HCT116 (cell line): ENCODE data around the gene GRID2IP. TPM values are rescaled to one million over a fixed set of nuclear protein-coding genes. Genes with fewer than 3 reads are reported as not detected.

Experiments
- ATAC-seq: fragments of 200-7000 bp; cut with Tn5 transposase; 2 replicates; pipeline ENCODE4 v1.9.1; 2020; ENCODE audit warnings: mild to moderate bottlenecking, moderate library complexity
- BruUV-seq: library from RNA; stranded (reverse); fragments of 400-500 nt; replicated peaks from 2 replicates; lab custom pipeline; 2021; lab: Mats Ljungman, UMichigan
- CTCF ChIA-PET: fragments of 300-600 bp; sonication (Branson Sonifier 250); formaldehyde crosslinking; loops from one replicate; lab custom pipeline; 2021; ENCODE audit warnings: antibody characterized with exemption; lab: Charles Lee
- POLR2A ChIA-PET: fragments of 300-600, 350-600 bp; sonication (Branson Sonifier 250); formaldehyde crosslinking; loops from one replicate; lab custom pipeline; 2021; ENCODE audit warnings: antibody characterized with exemption; lab: Charles Lee
- RAD21 ChIA-PET, 2 experiments: fragments of 300-600 bp; sonication (Branson Sonifier 250); formaldehyde crosslinking; loops; one replicate each; lab custom pipeline; 2023; ENCODE audit warnings: low total read pairs in 2 of 2; ENCODE audit not compliant: uncharacterized antibody in 2 of 2, unreplicated experiment in 2 of 2, low non-redundant PET in 1 of 2; lab: Charles Lee
- DNase-seq: peaks from one replicate; pipeline ENCODE4 v3.0.0-alpha.2; 2010; ENCODE audit warnings: low read depth, low spot score
- H2AFZ ChIP-seq: fragments of 200-600 bp; shearing (Covaris generic), sonication (generic); 2 replicates; pipeline ENCODE4 v1.6.1; 2017; ENCODE audit warnings: low read depth, mixed run types, mixed read lengths, antibody characterized with exemption, low read length; ENCODE audit not compliant: poor library complexity, severe bottlenecking
- H3K27ac ChIP-seq: 2 replicates; pipeline ENCODE4 v1.5.1; 2012; ENCODE audit warnings: low read depth, low read length
- H3K27me3 ChIP-seq: fragments of 200-600 bp; sonication (generic); 2 replicates; pipeline ENCODE4 v1.6.1; 2016; ENCODE audit warnings: mixed run types, low read length, mixed read lengths; ENCODE audit not compliant: insufficient read depth
- H3K36me3 ChIP-seq, 2 experiments: fragments of 200-500 bp in 1 of 2; fragments of 200-600 bp in 1 of 2; sonication (Bioruptor generic) in 1 of 2; sonication (generic) in 1 of 2; 2 replicates each; pipeline versions ENCODE4 v1.5.1 to v1.6.1; 2014 to 2016; ENCODE audit warnings: low read length in 2 of 2, inconsistent platforms in 1 of 2, mixed read lengths in 1 of 2, mixed run types in 1 of 2; ENCODE audit not compliant: insufficient read depth in 2 of 2, control insufficient read depth in 1 of 2
- H3K4me1 ChIP-seq, 2 experiments: fragments of 200-600 bp in 1 of 2; sonication (generic) in 1 of 2; 2 replicates each; pipeline versions ENCODE4 v1.5.1 to v1.6.1; 2012 to 2017; ENCODE audit warnings: low read length in 2 of 2, inconsistent platforms in 1 of 2, mild to moderate bottlenecking in 1 of 2, mixed read lengths in 1 of 2, mixed run types in 1 of 2, moderate library complexity in 1 of 2; ENCODE audit not compliant: insufficient read depth in 2 of 2, control insufficient read depth in 1 of 2
- H3K4me2 ChIP-seq: fragments of 200-600 bp; sonication (generic); 2 replicates; pipeline ENCODE4 v1.6.1; 2017; ENCODE audit warnings: mixed run types, low read length, mixed read lengths
- H3K4me3 ChIP-seq, 2 experiments: fragments of 200-600 bp in 1 of 2; sonication (generic) in 1 of 2; replicated peaks in 1 of 2; 2 replicates each; pipeline ENCODE4 v1.5.1; 2011 to 2016; ENCODE audit warnings: low read length in 2 of 2, control low read depth in 1 of 2, low read depth in 1 of 2, mild to moderate bottlenecking in 1 of 2, mixed read lengths in 1 of 2, mixed run types in 1 of 2
- H3K79me2 ChIP-seq: fragments of 200-600 bp; sonication (generic); 2 replicates; pipeline ENCODE4 v1.6.1; 2017; ENCODE audit warnings: mild to moderate bottlenecking, mixed run types, low read length, moderate library complexity, mixed read lengths; ENCODE audit not compliant: insufficient read depth
- H3K9ac ChIP-seq: fragments of 200-600 bp; sonication (generic); 2 replicates; pipeline ENCODE4 v1.6.1; 2016; ENCODE audit warnings: low read length, mixed read lengths
- H3K9me2 ChIP-seq: fragments of 200-600 bp; sonication (generic), shearing (Covaris generic); 2 replicates; pipeline ENCODE4 v1.6.1; 2017; ENCODE audit warnings: mixed run types, mild to moderate bottlenecking, moderate library complexity; ENCODE audit not compliant: insufficient read depth
- H3K9me3 ChIP-seq, 2 experiments: fragments of 200-500 bp in 1 of 2; fragments of 200-600 bp in 1 of 2; sonication (Bioruptor generic) in 1 of 2; sonication (generic) in 1 of 2; 2 replicates each; pipeline ENCODE4 v1.6.1; 2014 to 2017; ENCODE audit warnings: low read length in 2 of 2, mixed read lengths in 2 of 2, inconsistent platforms in 1 of 2, low read depth in 1 of 2, mild to moderate bottlenecking in 1 of 2, mixed run types in 1 of 2, moderate library complexity in 1 of 2; ENCODE audit not compliant: control insufficient read depth in 1 of 2, insufficient read depth in 1 of 2
- H4K20me1 ChIP-seq: fragments of 200-600 bp; sonication (generic), shearing (Covaris generic); 2 replicates; pipeline ENCODE4 v1.6.1; 2017; ENCODE audit warnings: mixed run types, mild to moderate bottlenecking, moderate library complexity; ENCODE audit not compliant: insufficient read depth
- CBX3 ChIP-seq: IDR thresholded peaks from 2 replicates; pipeline ENCODE4 v1.6.1; 2012; ENCODE audit warnings: low read depth
- CTCF ChIP-seq, 3 experiments: fragments of 200-600 bp in 1 of 3; sonication (generic) in 1 of 3; IDR thresholded peaks in 2 of 3; conservative IDR thresholded peaks in 1 of 3; 2 replicates each; pipeline ENCODE4 v1.5.1; 2012 to 2017; ENCODE audit warnings: low read depth in 2 of 3, low read length in 2 of 3, antibody characterized with exemption in 1 of 3, borderline replicate concordance in 1 of 3, control low read depth in 1 of 3, mild to moderate bottlenecking in 1 of 3, mixed read lengths in 1 of 3, mixed run types in 1 of 3, moderate library complexity in 1 of 3; ENCODE audit not compliant: insufficient read depth in 1 of 3
- EGR1 ChIP-seq: IDR thresholded peaks from 2 replicates; pipeline ENCODE4 v1.6.1; 2012; ENCODE audit warnings: low read depth
- ELF1 ChIP-seq: IDR thresholded peaks from 2 replicates; pipeline ENCODE4 v1.6.1; 2012; ENCODE audit warnings: low read depth, borderline replicate concordance
- EZH2phosphoT487 ChIP-seq: fragments of 200-600 bp; IDR thresholded peaks from 2 replicates; pipeline ENCODE4 v1.6.1; 2018; ENCODE audit warnings: antibody characterized with exemption, borderline replicate concordance
- JUND ChIP-seq: IDR thresholded peaks from 2 replicates; pipeline ENCODE4 v1.6.1; 2012
- MAX ChIP-seq: IDR thresholded peaks from 2 replicates; pipeline ENCODE4 v1.6.1; 2012
- POLR2A ChIP-seq: IDR thresholded peaks from 2 replicates; pipeline ENCODE4 v1.7.0; 2011; ENCODE audit warnings: borderline replicate concordance; ENCODE audit not compliant: insufficient read depth, insufficient read length; ENCODE audit errors: extremely low read depth
- POLR2AphosphoS5 ChIP-seq: IDR thresholded peaks from 2 replicates; pipeline ENCODE4 v1.6.1; 2011; ENCODE audit warnings: mild to moderate bottlenecking, low read depth, low read length, moderate library complexity
- RAD21 ChIP-seq: IDR thresholded peaks from 2 replicates; pipeline ENCODE4 v1.6.1; 2012; ENCODE audit warnings: low read depth, mild to moderate bottlenecking
- SP1 ChIP-seq: IDR thresholded peaks from 2 replicates; pipeline ENCODE4 v1.6.1; 2012; ENCODE audit warnings: low read depth
- TCF7L2 ChIP-seq: IDR thresholded peaks from 2 replicates; pipeline ENCODE4 v1.7.0; 2011; ENCODE audit warnings: borderline replicate concordance, inconsistent platforms; ENCODE audit not compliant: insufficient read depth, insufficient read length; ENCODE audit errors: extremely low read depth
- YY1 ChIP-seq: IDR thresholded peaks from 2 replicates; pipeline ENCODE4 v1.6.1; 2011; ENCODE audit warnings: low read length, low read depth, moderate library complexity, mild to moderate bottlenecking; ENCODE audit not compliant: insufficient replicate concordance; ENCODE audit errors: extremely low read depth
- intact Hi-C: fragments of 100-400 bp; cut with micrococcal nuclease; formaldehyde crosslinking; loops from 2 replicates; pipeline ENCODE4 v1.10.0; 2022
- total RNA-seq: library from RNA; stranded (reverse); gene quantifications from one replicate; pipeline ENCODE4 v1.2.1, GENCODE V29; 2021; ENCODE audit not compliant: unreplicated experiment

GRID2IP gene
- total RNA-seq, 1 experiment from 2014 or later, result 3.2 TPM

- H3K79me2 ChIP-seq, result no peaks in the 10 kb centered on the region
- no TSS peak for BruUV-seq
- no peaks in the 10 kb centered on the region for H3K9me3 ChIP-seq
- no peaks in the 10 kb centered on the region for H3K27me3 ChIP-seq
- no peak for TF ChIP-seq ELF1
- no peak for TF ChIP-seq EGR1
- TF ChIP-seq MAX, result no peak
- TF ChIP-seq RAD21, result no peak
- no peak for TF ChIP-seq POLR2AphosphoS5
- no peak for TF ChIP-seq CTCF (IDR thresholded peaks at IDR 0.05 in 2 of 3, conservative IDR thresholded peaks at IDR 0.05 in 1 of 3; ENCODE audit: borderline replicate concordance in 1 of 3, insufficient read depth in 1 of 3, low read depth in 2 of 3, low read length in 2 of 3)
- TF ChIP-seq SP1, result no peak
- TF ChIP-seq CBX3, result no peak
- TF ChIP-seq JUND, result no peak
- TF ChIP-seq TCF7L2, result no peak
- TF ChIP-seq YY1, result no peak
- no peak for TF ChIP-seq EZH2phosphoT487
- no peak for TF ChIP-seq POLR2A
- no peak overlapping the region for H3K4me3 ChIP-seq
- CTCF ChIA-PET, result no interaction called here
- no peak overlapping the region for H3K4me2 ChIP-seq
- ATAC-seq (no peak), DNase-seq (no peak)
- no peaks in the 10 kb centered on the region; a peak in 1 of 4 replicates for H3K36me3 ChIP-seq
- no peaks in the 10 kb centered on the region for H4K20me1 ChIP-seq
- intact Hi-C loops, result no loop called here
- no peak overlapping the region for H3K9ac ChIP-seq
- no peak overlapping the region for H3K27ac ChIP-seq
- POLR2A ChIA-PET, result no interaction called here
- no peaks in the 10 kb centered on the region for H3K9me2 ChIP-seq
- H2AFZ ChIP-seq, result no peak overlapping the region
- RAD21 ChIA-PET, result no interaction called here
- H3K4me1 ChIP-seq, result peaks cover 6 to 19% of the 10 kb centered on the region in 2 experiments; a peak in 3 of 4 replicates
Measured at GRCh38 chr7:6507906-6508305, 43.4 kb downstream of the GRID2IP start.
